Fibroblast of skin of abdomen (primary cell): Measurements from ENCODE around the gene PLLP.

Experiments
- DNase-seq: peaks from one replicate; pipeline ENCODE4 v3.0.0-alpha.2; 2013

Gene PLLP

GRCh38 chr16:57255686-57256415 lies 28.6 kb downstream of the PLLP start:
- no peak for DNase-seq

DNA sequence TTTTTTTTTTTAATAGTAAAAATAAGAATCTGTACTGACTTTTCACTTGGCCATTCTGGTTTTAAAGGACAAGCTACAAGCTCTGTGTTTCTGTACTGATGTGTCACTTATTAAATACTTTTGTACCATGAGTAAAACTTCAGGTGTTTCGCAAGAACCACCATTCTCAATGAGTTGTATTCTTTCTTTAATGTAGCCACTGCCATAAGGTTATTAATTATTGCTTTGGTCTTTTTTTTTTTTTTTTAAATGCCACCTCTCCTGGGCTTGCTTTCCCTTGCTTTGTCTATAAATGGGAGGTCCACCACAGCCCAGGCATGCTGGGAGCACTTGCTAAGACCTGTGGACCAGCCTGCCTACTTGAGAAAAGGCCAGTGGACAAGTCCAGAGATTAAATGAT lies 31.0 kb downstream of the PLLP start:
- no peak for DNase-seq

GRCh38 chr16:57252148-57252721 lies 32.2 kb downstream of the PLLP start:
- DNase-seq = no peak

DNA sequence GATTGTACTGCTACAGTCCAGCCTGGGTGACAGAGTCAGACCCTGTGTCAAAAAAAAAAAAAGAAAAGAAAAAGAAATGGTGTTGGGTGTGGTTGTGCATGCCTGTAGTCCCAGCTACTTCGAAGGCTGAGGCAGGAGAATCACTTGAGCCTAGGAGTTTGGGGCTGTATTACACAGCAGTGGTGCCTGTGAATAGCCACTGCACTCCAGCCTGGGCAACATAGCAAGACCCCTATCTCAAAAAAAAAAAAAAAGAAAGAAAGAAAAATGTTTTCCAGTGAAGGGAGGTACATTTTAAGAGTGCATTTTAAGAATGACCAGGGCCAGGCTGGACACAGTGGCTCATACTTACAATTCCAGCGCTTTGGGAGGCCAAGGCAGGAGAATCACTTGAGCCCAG lies 33.1 kb downstream of the PLLP start:
- no peak for DNase-seq

- no peak for DNase-seq
Measured at GRCh38 chr16:57245472-57246113, 38.9 kb downstream of the PLLP start.

DNA sequence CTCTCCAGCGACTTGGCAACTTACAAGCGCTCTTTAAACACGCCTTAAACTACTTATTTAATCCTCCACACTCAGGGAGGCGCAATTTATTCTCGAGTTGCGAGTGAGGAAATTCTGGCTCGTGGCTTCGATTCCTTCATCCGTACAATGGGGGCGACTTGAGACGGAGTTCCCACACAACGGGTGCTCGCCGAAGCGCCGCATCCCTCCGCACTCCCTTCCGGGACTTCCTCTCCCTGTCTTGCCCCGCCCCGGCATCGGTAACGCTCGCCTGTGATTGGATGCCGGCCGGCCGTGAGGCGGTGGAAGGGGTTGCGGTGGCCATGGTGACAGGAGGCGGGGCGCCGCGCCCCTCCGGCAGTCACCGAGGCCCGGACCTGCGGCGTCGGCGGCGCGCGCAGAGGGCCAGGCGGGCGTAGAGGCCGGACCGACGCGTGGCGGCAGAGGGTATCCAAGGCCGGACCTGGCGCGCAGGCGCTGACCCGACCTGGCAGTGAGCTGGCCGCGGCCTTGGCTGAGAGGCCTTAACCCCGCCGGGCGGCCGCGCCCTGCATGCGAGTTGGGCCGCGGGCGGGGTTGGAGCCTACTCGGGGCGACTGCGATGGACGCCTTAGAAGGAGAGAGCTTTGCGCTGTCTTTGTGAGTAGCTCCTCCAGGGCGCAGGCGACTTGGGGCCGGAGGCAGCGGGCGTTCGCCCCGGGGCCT lies 39.6 kb downstream of the PLLP start, which contains the start of gene ARL2BP:
ARL2BP (plus strand) TSS at position 493 of the 705 bp plus-strand sequence; CDS start at position 602, 109 bp downstream.
- DNase-seq = peak; percentile 98

GRCh38 chr16:57244463-57244766 lies 40.1 kb downstream of the PLLP start:
- DNase-seq = no peak

GRCh38 chr16:57242650-57243049 lies 41.8 kb downstream of the PLLP start:
- DNase-seq = no peak

DNA sequence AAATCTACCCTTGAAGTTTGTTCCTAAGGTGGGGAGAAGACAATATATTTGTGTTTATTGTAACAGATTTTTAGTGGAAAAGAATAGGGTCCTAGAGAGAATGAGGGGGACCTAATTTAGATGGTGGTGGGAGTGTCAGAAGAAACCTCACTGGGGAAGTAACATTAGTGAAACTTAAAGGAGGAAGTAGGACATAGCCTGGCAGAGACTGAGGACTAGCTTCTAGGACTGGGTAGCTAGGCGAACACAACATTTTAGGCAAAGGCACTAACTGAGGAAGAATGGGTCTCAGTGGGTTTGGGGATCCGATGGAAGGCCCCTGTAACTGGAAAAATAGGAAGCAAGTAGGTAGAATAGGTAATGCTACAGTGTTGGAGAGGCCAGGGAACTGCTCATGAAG lies 43.6 kb downstream of the PLLP start:
- DNase-seq = no peak

DNA sequence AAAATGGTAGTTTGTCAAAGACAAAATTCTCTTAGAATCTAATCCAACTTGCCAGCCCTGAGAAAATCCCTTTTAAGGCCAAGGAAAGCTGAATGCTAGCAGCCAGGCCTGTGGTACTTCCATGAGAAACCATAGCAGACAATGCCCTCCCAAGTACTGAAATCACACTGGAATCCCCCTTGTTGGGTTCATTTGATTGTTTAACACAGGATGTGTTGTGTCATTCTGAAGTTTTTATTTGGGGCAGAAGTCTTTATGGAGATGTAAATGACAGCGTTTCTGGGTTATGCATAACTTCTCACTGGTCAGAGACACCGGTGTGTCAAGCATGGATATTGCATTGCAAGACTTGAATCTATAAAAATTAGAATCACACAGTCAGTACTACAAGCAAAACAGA lies 45.4 kb downstream of the PLLP start:
- no peak for DNase-seq

- no peak for DNase-seq
Measured at GRCh38 chr16:57238682-57239081, 45.8 kb downstream of the PLLP start.

DNA sequence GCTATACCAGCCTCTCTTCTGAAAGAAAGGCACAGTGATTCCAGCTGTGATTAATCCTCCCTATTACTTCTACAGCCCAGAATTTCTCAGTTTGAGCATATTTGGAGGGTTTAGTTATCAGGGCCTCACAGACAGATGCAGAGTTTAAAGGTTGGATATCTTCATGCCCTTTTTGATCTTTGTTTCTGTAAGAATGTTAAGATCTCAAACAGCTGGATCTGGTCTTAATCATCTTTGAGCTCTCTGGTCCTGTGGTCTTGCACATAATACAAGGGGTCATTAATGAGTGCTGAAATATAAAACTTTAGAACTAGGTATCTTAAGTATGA lies 48.5 kb downstream of the PLLP start:
- DNase-seq = no peak

DNA sequence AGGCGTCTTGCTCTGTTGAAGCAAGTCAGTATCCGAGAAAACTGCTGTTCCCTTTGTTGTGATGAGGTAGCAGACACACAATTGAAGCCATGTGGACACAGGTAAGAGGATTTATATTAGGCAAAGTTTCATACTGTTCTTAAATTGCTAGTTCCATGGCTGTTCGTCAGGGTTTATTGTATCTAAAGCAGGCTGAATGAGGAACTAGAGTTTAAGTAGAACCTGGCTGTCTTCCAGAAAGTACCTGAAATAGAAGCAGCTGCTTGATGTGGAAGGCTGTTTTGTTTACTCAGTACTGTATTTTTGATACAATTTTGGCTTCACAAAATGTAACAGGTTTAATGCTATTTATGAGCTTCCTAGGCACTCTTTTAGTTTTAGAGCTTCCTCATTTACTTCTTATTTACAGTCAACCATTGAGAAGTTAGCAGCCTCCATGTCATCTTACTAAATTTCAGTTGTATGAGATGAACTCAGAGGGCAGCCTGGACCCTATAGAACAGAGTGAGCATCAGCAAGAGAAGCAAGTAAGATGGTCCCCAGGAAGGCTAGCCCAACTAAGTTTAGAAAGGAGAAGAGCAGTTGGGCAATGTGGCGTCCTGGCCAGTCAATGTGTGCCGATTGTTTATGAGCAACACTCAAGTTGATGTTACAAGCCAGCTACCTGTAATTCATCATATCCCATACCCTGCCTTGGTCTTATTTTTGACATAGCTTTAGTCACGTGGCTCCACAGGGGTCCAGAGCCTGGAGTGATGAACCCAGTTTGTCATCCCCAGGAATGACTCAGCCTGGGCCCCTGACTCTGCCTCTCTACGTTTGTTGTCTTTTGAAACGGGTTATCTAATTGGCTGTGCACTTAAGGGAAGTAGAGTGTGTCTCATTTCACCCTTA lies 49.1 kb downstream of the PLLP start:
- DNase-seq = peak; percentile 59

GRCh38 chr16:57234707-57235092 lies 49.8 kb downstream of the PLLP start:
- DNase-seq = no peak

- no peak for DNase-seq
Measured at GRCh38 chr16:57233944-57234706, 50.3 kb downstream of the PLLP start.

- DNase-seq = no peak
Measured at GRCh38 chr16:57231821-57232350, 52.6 kb downstream of the PLLP start.

- no peak for DNase-seq
Measured at GRCh38 chr16:57229079-57229478, 55.4 kb downstream of the PLLP start.

- no peak for DNase-seq
Measured at GRCh38 chr16:57226701-57227621, 57.5 kb downstream of the PLLP start.

GRCh38 chr16:57225978-57226377 lies 58.5 kb downstream of the PLLP start:
- no peak for DNase-seq

GRCh38 chr16:57224651-57225335 lies 59.7 kb downstream of the PLLP start:
- no peak for DNase-seq
